HL-60 (cell line): ENCODE data around the gene MEIKIN.

Experiments
- DNase-seq, 2 experiments: peaks; one replicate each; pipeline ENCODE4 v3.0.0-alpha.2; 2010 to 2020; ENCODE audit warnings: low read depth in 1 of 2, low spot score in 1 of 2
- H3K27ac ChIP-seq: fragments of 250-450 bp; sonication (Bioruptor Pico); replicated peaks from 2 replicates; pipeline ENCODE4 v1.5.1; 2020; ENCODE audit warnings: mild to moderate bottlenecking, moderate library complexity
- H3K27me3 ChIP-seq: fragments of 250-450 bp; sonication (Bioruptor Pico); 2 replicates; pipeline ENCODE4 v1.5.1; 2021; ENCODE audit warnings: mild to moderate bottlenecking, moderate library complexity; ENCODE audit not compliant: insufficient read depth, poor library complexity, severe bottlenecking
- H3K4me3 ChIP-seq: replicated peaks from 2 replicates; pipeline ENCODE4 v1.5.1; 2011; ENCODE audit warnings: mild to moderate bottlenecking, control low read depth, low read length; ENCODE audit not compliant: insufficient read depth
- CTCF ChIP-seq: IDR thresholded peaks from one replicate; pipeline ENCODE4 v1.5.1; 2011; ENCODE audit warnings: low read length, control low read depth, inconsistent platforms; ENCODE audit not compliant: insufficient read depth
- GABPA ChIP-seq: IDR thresholded peaks from 2 replicates; pipeline ENCODE4 v1.6.1; 2012; ENCODE audit warnings: low read depth
- POLR2AphosphoS5 ChIP-seq: IDR thresholded peaks from 2 replicates; pipeline ENCODE4 v1.6.1; 2012; ENCODE audit warnings: low read depth
- REST ChIP-seq: IDR thresholded peaks from 2 replicates; pipeline ENCODE4 v1.6.1; 2012; ENCODE audit warnings: low read depth; ENCODE audit not compliant: insufficient replicate concordance
- SPI1 ChIP-seq: IDR thresholded peaks from 2 replicates; pipeline ENCODE4 v1.6.1; 2012; ENCODE audit warnings: low read depth, mild to moderate bottlenecking, borderline replicate concordance

Gene MEIKIN

GRCh38 chr5:131760793-131761192 lies 184.7 kb downstream of the MEIKIN start:
- Histone ChIP-seq H3K4me3 (no peak overlapping the region), H3K27me3 (no peaks in the 10 kb centered on the region), H3K27ac (no peak overlapping the region)
- no peak for DNase-seq
- TF ChIP-seq CTCF (no peak), SPI1 (no peak), GABPA (no peak), REST (no peak), POLR2AphosphoS5 (no peak)

GRCh38 chr5:131759704-131760103 lies 185.8 kb downstream of the MEIKIN start:
- Histone ChIP-seq H3K27ac (no peak overlapping the region), H3K27me3 (no peaks in the 10 kb centered on the region), H3K4me3 (no peak overlapping the region)
- no peak for DNase-seq
- TF ChIP-seq POLR2AphosphoS5, result no peak
- no peak for TF ChIP-seq SPI1
- no peak for TF ChIP-seq GABPA
- TF ChIP-seq REST, result no peak
- TF ChIP-seq CTCF, result no peak

GRCh38 chr5:131758520-131758900 lies 187.0 kb downstream of the MEIKIN start:
- Histone ChIP-seq H3K4me3 (no peak overlapping the region), H3K27ac (no peak overlapping the region)

More at GRCh38 chr5:131758520-131758900, 187.0 kb downstream of the MEIKIN start:
- TF ChIP-seq CTCF, result no peak
- TF ChIP-seq SPI1, result no peak
- no peak for TF ChIP-seq GABPA
- TF ChIP-seq POLR2AphosphoS5, result no peak
- no peak for TF ChIP-seq REST
- no peak for DNase-seq
- no peaks in the 10 kb centered on the region for H3K27me3 ChIP-seq
